Fibroblast of skin of right biceps (primary cell): Measurements from ENCODE around the gene OSMR.
A peak's percentile ranks its signal among the peaks of the same experiment; 100 is the strongest.
"Not testable (repeated sequence)": the region's sequence is repeated elsewhere in the genome, so short reads cannot be mapped to it uniquely, and the experiment has no call there.

ENCODE experiments used
- DNase-seq: peaks from one replicate; pipeline ENCODE4 v3.0.0-alpha.2; 2013

The OSMR gene

GRCh38 chr5:38831909-38832308 lies 13.9 kb upstream of the OSMR start:
- DNase-seq: peak; percentile 64

GRCh38 chr5:38832810-38833209 lies 13.0 kb upstream of the OSMR start:
- no peak for DNase-seq

- DNase-seq: peak; percentile 61
Measured at GRCh38 chr5:38835887-38836286, 9.9 kb upstream of the OSMR start.

GRCh38 chr5:38837416-38837815 lies 8.4 kb upstream of the OSMR start:
- peak; percentile 34 for DNase-seq

GRCh38 chr5:38837932-38838331 lies 7.9 kb upstream of the OSMR start:
- no peak for DNase-seq

- no peak for DNase-seq
Measured at GRCh38 chr5:38843665-38844064, 2.1 kb upstream of the OSMR start.

- DNase-seq: no peak
Measured at GRCh38 chr5:38846379-38847011, 683 bp downstream of the OSMR start.

GRCh38 chr5:38847559-38848347 lies 1.9 kb downstream of the OSMR start:
- peak; percentile 60 for DNase-seq

- DNase-seq: no peak
Measured at GRCh38 chr5:38848637-38849036, 2.8 kb downstream of the OSMR start.

GRCh38 chr5:38851640-38852039 lies 5.8 kb downstream of the OSMR start:
- DNase-seq: not testable (repeated sequence)

- peak; percentile 95 for DNase-seq
Measured at GRCh38 chr5:38853753-38854470, 8.1 kb downstream of the OSMR start.

GRCh38 chr5:38854907-38855306 lies 9.1 kb downstream of the OSMR start:
- no peak for DNase-seq

GRCh38 chr5:38856660-38857059 lies 10.8 kb downstream of the OSMR start:
- no peak for DNase-seq

- DNase-seq: no peak
Measured at GRCh38 chr5:38858839-38859238, 13.0 kb downstream of the OSMR start.

GRCh38 chr5:38861986-38862770 lies 16.4 kb downstream of the OSMR start:
- DNase-seq: not testable (repeated sequence)

GRCh38 chr5:38866362-38867031 lies 20.7 kb downstream of the OSMR start:
- peak; percentile 31 for DNase-seq

- DNase-seq: no peak
Measured at GRCh38 chr5:38867032-38867398, 21.2 kb downstream of the OSMR start.

GRCh38 chr5:38867416-38867815 lies 21.6 kb downstream of the OSMR start:
- DNase-seq: no peak

- DNase-seq: no peak
Measured at GRCh38 chr5:38870595-38870994, 24.8 kb downstream of the OSMR start.

- DNase-seq: no peak
Measured at GRCh38 chr5:38871058-38871605, 25.3 kb downstream of the OSMR start.

- peak; percentile 99 for DNase-seq
Measured at GRCh38 chr5:38871790-38872551, 26.2 kb downstream of the OSMR start.
